ENCODE data around the gene ARHGAP26. TPM values are rescaled to one million over a fixed set of nuclear protein-coding genes. Genes with fewer than 3 reads are reported as not detected.

ARHGAP26 gene
- total and polyA plus RNA-seq, 7 donors: 2.5 to 28.7 (median 12.0) TPM

DNA sequence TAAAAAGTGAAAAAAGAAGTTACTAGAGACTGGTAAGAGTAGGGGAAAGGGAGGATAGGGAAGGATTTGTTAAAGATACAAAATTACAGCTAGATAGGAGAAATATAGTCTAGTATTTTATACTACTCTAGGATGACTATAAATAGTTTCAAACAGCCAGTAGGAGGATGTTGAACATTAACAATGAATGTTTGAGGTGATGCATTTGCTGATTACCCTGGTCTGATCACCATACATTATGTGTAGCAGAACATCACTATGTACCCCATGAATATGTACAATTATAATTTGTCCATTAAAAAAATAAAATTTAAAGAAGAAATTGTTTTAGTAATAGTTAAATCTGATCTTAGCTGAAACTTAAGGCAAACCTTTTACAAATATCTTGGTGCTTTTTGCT, 302.6 kb downstream of the ARHGAP26 start:
- intact Hi-C loops (cut with DNase I): no loop called here
- no peaks in the 10 kb centered on the region for H3K27me3 ChIP-seq (ENCODE audit: insufficient read depth in 3 of 3, low read length in 2 of 3)
- no peaks in the 10 kb centered on the region for H3K36me3 ChIP-seq (ENCODE audit: insufficient read depth in 1 of 2, low read depth in 1 of 2)
- H3K4me1 ChIP-seq: peaks cover 4% of the 10 kb centered on the region
- H3K9me3 ChIP-seq: no peaks in the 10 kb centered on the region
- no peak for DNase-seq
- no peak overlapping the region for H3K27ac ChIP-seq
- no peak for ATAC-seq
- TF ChIP-seq, protein P1, sequence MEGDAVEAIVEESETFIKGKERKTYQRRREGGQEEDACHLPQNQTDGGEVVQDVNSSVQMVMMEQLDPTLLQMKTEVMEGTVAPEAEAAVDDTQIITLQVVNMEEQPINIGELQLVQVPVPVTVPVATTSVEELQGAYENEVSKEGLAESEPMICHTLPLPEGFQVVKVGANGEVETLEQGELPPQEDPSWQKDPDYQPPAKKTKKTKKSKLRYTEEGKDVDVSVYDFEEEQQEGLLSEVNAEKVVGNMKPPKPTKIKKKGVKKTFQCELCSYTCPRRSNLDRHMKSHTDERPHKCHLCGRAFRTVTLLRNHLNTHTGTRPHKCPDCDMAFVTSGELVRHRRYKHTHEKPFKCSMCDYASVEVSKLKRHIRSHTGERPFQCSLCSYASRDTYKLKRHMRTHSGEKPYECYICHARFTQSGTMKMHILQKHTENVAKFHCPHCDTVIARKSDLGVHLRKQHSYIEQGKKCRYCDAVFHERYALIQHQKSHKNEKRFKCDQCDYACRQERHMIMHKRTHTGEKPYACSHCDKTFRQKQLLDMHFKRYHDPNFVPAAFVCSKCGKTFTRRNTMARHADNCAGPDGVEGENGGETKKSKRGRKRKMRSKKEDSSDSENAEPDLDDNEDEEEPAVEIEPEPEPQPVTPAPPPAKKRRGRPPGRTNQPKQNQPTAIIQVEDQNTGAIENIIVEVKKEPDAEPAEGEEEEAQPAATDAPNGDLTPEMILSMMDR (IDR thresholded peaks at IDR 0.05): no peak
- no peak overlapping the region for H3K4me3 ChIP-seq

DNA sequence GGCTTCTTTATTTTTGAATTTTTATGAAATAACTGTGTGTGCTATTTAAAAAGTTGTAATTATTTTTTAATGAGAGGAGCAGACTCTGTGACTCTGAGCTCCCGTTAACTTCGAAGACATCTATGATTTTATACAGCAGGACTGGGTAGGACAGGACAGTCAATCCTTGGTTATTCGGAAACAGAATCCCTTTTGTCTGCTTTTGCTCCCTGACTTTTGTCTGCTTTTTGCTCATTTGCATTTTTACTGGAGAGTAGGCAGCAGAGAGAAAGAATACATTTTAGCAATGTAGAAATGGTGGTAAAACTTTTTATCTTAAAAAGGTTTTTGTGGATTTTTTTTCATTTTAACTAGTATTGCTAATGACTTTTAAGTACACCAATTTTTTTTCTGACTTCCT, 303.6 kb downstream of the ARHGAP26 start:
- Histone ChIP-seq H3K27ac (no peak overlapping the region), H3K36me3 (ENCODE audit: insufficient read depth in 1 of 2, low read depth in 1 of 2) (no peaks in the 10 kb centered on the region), H3K9me3 (no peaks in the 10 kb centered on the region), H3K4me1 (peaks cover 7% of the 10 kb centered on the region), H3K4me3 (no peak overlapping the region), H3K27me3 (ENCODE audit: insufficient read depth in 3 of 3, low read length in 2 of 3) (no peaks in the 10 kb centered on the region)
- intact Hi-C loops (cut with DNase I): no loop called here
- 83 to 88% (median 84%) methylated on average over 3 of the region's 3 CpGs for WGBS, 3 donors
- DNase-seq (no peak), ATAC-seq (no peak)
- TF ChIP-seq, protein P1 (IDR thresholded peaks at IDR 0.05): no peak

DNA sequence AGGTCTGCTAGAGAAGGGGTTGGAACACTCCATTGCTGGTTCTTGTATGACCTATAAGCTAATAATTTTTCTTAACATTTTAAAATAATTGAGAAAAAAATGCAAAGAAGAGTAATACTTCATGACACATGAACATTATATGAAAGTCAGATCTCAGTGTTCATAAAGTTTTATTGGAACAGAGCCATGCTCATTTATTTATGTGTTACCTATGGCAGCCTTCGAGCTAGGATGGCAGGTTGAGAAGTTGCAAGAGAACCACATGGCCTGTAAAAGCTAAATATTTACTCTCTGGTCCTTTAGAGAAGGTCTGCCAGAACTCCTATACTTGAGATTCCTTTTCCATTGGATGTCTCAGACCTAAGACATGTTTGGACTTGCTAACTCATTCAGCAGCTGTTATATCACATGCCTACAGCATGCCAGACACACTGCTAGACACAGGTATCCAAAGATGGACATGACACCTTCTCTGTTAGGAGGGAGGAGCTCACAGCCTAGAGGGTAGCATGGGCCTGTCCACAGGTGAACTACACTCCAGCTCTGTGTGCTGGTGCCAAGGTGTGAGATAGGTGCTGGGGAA, 304.3 kb downstream of the ARHGAP26 start:
- TF ChIP-seq, protein P1 (IDR thresholded peaks at IDR 0.05): no peak
- peaks cover 9% of the 10 kb centered on the region for H3K4me1 ChIP-seq
- H3K27me3 ChIP-seq (ENCODE audit: insufficient read depth in 3 of 3, low read length in 2 of 3): no peaks in the 10 kb centered on the region
- H3K27ac ChIP-seq: no peak overlapping the region
- H3K36me3 ChIP-seq (ENCODE audit: insufficient read depth in 1 of 2, low read depth in 1 of 2): no peaks in the 10 kb centered on the region
- 66 to 100% (median 96%) methylated on average over 1 of the region's 1 CpG for WGBS, 3 donors
- intact Hi-C loops (cut with DNase I): no loop called here
- ATAC-seq (peak in 3 of 4 donors; percentile 38 to 69 (median 69)), DNase-seq (no peak)
- no peaks in the 10 kb centered on the region for H3K9me3 ChIP-seq
- H3K4me3 ChIP-seq: no peak overlapping the region

DNA sequence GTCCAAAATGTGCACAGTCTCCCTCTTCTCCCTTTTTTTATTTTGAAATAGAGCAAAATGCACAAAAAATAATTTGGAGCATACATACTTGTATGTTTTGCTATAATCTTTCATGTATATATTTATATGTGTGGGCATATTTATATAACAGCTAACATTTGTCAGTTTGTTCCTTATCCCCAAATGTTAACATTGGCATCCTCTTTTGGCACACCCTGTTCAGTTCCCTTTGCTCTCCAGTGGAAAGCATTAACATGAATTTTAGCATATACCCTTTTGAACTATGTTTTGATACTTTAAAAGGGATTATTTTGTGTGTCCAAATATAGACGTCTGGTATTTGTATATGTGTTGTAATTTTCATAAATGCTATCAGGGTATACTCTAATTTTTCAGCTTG, 306.2 kb downstream of the ARHGAP26 start:
- TF ChIP-seq, protein P1 (IDR thresholded peaks at IDR 0.05): no peak
- ATAC-seq: no peak
- DNase-seq: no peak
- H3K27ac ChIP-seq: no peak overlapping the region
- H3K27me3 ChIP-seq (ENCODE audit: insufficient read depth in 3 of 3, low read length in 2 of 3): no peaks in the 10 kb centered on the region
- no peaks in the 10 kb centered on the region for H3K36me3 ChIP-seq (ENCODE audit: insufficient read depth in 1 of 2, low read depth in 1 of 2)
- H3K9me3 ChIP-seq: no peaks in the 10 kb centered on the region
- intact Hi-C loops (cut with DNase I): no loop called here
- H3K4me1 ChIP-seq: peaks cover 9% of the 10 kb centered on the region
- 76 to 83% (median 81%) methylated on average over 1 of the region's 1 CpG for WGBS, 3 donors
- no peak overlapping the region for H3K4me3 ChIP-seq

DNA sequence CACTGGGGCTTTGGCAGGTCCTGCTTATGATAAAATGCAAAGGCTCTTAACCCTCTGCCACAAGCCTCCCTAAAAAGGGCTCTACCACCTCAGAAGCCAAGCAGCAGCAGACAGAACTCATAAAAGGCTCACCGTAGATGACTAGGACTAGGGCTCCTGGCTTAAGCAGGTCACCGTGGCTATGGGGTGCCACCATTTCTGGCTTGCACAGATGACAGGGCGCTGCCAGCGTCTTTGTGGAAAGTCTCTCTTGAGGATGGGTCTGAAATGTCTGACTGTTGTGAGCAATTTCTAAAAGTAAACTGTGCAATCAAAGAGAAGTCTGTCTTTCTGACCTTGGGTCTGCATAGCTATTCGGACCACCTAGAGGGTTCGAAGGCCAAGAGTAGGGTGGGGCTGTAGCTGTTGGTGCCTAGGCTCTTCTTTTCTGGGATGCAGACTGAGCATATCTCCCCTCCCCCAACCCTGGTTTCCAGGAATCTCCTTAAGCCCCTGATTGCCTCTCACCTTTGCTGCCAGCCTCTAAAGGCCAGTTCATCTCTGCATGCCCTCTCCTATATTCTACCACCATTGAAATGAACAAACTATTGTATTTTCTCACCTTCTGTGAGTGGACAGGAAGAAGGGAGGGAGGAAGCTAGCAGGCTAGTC, 307.4 kb downstream of the ARHGAP26 start:
- intact Hi-C loops (cut with DNase I): no loop called here
- peaks cover 9% of the 10 kb centered on the region for H3K4me1 ChIP-seq
- no peaks in the 10 kb centered on the region for H3K27me3 ChIP-seq (ENCODE audit: insufficient read depth in 3 of 3, low read length in 2 of 3)
- TF ChIP-seq, protein P1 (IDR thresholded peaks at IDR 0.05): no peak
- WGBS, 3 donors: 85 to 91% (median 88%) methylated on average over 6 of the region's 6 CpGs
- no peak for ATAC-seq
- no peak for DNase-seq
- H3K4me3 ChIP-seq: no peak overlapping the region
- H3K9me3 ChIP-seq: no peaks in the 10 kb centered on the region
- H3K36me3 ChIP-seq (ENCODE audit: insufficient read depth in 1 of 2, low read depth in 1 of 2): no peaks in the 10 kb centered on the region
- no peak overlapping the region for H3K27ac ChIP-seq
